Panc1 (cell line): ENCODE data around the gene RIC1. TPM values are rescaled to one million over a fixed set of nuclear protein-coding genes. Genes with fewer than 3 reads are reported as not detected.

Experiments
- ATAC-seq: fragments of 200-7000 bp; cut with Tn5 transposase; 2 replicates; pipeline ENCODE4 v1.9.1; 2020; ENCODE audit warnings: mild to moderate bottlenecking, moderate library complexity
- BruUV-seq: library from RNA; stranded (reverse); fragments of 400-500 nt; replicated peaks from 2 replicates; lab custom pipeline; 2021; lab: Mats Ljungman, UMichigan
- CTCF ChIA-PET: fragments of 300-600 bp; sonication (Branson Sonifier 250); formaldehyde crosslinking; loops from one replicate; lab custom pipeline; 2022; ENCODE audit warnings: antibody characterized with exemption; lab: Charles Lee
- POLR2A ChIA-PET: fragments of 300-600 bp; sonication (Branson Sonifier 250); formaldehyde crosslinking; loops from one replicate; lab custom pipeline; 2022; ENCODE audit warnings: antibody characterized with exemption; lab: Charles Lee
- DNase-seq: peaks from one replicate; pipeline ENCODE4 v3.0.0-alpha.2; 2010; ENCODE audit warnings: low read depth, low spot score
- H3K27ac ChIP-seq: 2 replicates; pipeline ENCODE4 v1.5.1; 2011; ENCODE audit warnings: mild to moderate bottlenecking, low read length, inconsistent platforms
- H3K27me3 ChIP-seq: fragments of 200-500 bp; sonication (Bioruptor generic); 2 replicates; pipeline ENCODE4 v1.6.0; 2014; ENCODE audit warnings: low read length, inconsistent platforms; ENCODE audit not compliant: control insufficient read depth, insufficient read depth
- H3K36me3 ChIP-seq: fragments of 200-500 bp; sonication (Bioruptor generic); 2 replicates; pipeline ENCODE4 v1.5.1; 2014; ENCODE audit warnings: inconsistent platforms, mild to moderate bottlenecking, low read length, moderate library complexity; ENCODE audit not compliant: control insufficient read depth, insufficient read depth
- H3K4me1 ChIP-seq: 2 replicates; pipeline ENCODE4 v1.5.1; 2011; ENCODE audit warnings: inconsistent platforms, mild to moderate bottlenecking, low read length, moderate library complexity; ENCODE audit not compliant: control insufficient read depth, insufficient read depth
- H3K4me3 ChIP-seq, 2 experiments: 2 replicates each; pipeline ENCODE4 v1.5.1; 2011 to 2012; ENCODE audit warnings: low read depth in 2 of 2, low read length in 2 of 2, mild to moderate bottlenecking in 2 of 2, inconsistent platforms in 1 of 2, moderate library complexity in 1 of 2
- H3K9me3 ChIP-seq: fragments of 200-500 bp; sonication (Bioruptor generic); 2 replicates; pipeline ENCODE4 v1.5.1; 2014; ENCODE audit warnings: low read depth, mild to moderate bottlenecking, inconsistent platforms, low read length, moderate library complexity; ENCODE audit not compliant: control insufficient read depth, insufficient read depth
- POLR2AphosphoS5 ChIP-seq: IDR thresholded peaks from 2 replicates; pipeline ENCODE4 v1.6.1; 2012; ENCODE audit warnings: mild to moderate bottlenecking, low read depth, low read length, moderate library complexity
- REST ChIP-seq, 2 experiments: IDR thresholded peaks; 2 replicates each; pipeline ENCODE4 v1.6.1; 2011 to 2012; ENCODE audit warnings: low read depth in 2 of 2, control low read depth in 1 of 2, low read length in 1 of 2, mild to moderate bottlenecking in 1 of 2, moderate library complexity in 1 of 2; ENCODE audit not compliant: insufficient read depth in 1 of 2
- SIN3A ChIP-seq: IDR thresholded peaks from 2 replicates; pipeline ENCODE4 v1.6.1; 2012; ENCODE audit warnings: low read depth, mild to moderate bottlenecking, low read length, moderate library complexity, borderline replicate concordance; ENCODE audit not compliant: insufficient read depth
- TCF7L2 ChIP-seq: IDR thresholded peaks from 2 replicates; pipeline ENCODE4 v1.6.1; 2011; ENCODE audit warnings: mild to moderate bottlenecking, low read depth, low read length, inconsistent platforms
- in situ Hi-C: cut with HindIII; loops from 2 replicates; pipeline ENCODE4 v1.10.0; 2016; ENCODE audit warnings: low sequenced_read_pairs, low pct_unique_long_range_greater_than_20kb
- intact Hi-C: fragments of 100-400 bp; cut with micrococcal nuclease; formaldehyde crosslinking; loops from one replicate; pipeline ENCODE4 v1.10.0; 2022; ENCODE audit not compliant: unreplicated experiment
- total RNA-seq: library from RNA; stranded (reverse); gene quantifications from one replicate; pipeline ENCODE4 v1.2.1, GENCODE V29; 2021; ENCODE audit not compliant: unreplicated experiment
- TF ChIP-seq, protein P1 (sequence below): fragments of 450-650 bp; IDR thresholded peaks from 2 replicates; pipeline ENCODE4 v1.5.1; 2017; ENCODE audit warnings: mild to moderate bottlenecking

RIC1 gene
- total RNA-seq, 1 experiment from 2014 or later: 7.0 TPM

- BruUV-seq: no TSS peak
- DNase-seq (no peak), ATAC-seq (no peak)
- POLR2A ChIA-PET: no interaction called here
- H3K27me3 ChIP-seq: no peaks in the 10 kb centered on the region
- TF ChIP-seq POLR2AphosphoS5: no peak
- TF ChIP-seq SIN3A: no peak
- no peaks in the 10 kb centered on the region for H3K36me3 ChIP-seq
- intact Hi-C loops (no loop called here), in situ Hi-C loops (no loop called here)
- CTCF ChIA-PET: no interaction called here
- no peaks in the 10 kb centered on the region for H3K4me1 ChIP-seq
- H3K4me3 ChIP-seq: no peak overlapping the region
- H3K9me3 ChIP-seq: no peaks in the 10 kb centered on the region
- no peak overlapping the region for H3K27ac ChIP-seq
These were observed 10.9 kb downstream of the RIC1 start for GRCh38 chr9:5639816-5640215.

DNA sequence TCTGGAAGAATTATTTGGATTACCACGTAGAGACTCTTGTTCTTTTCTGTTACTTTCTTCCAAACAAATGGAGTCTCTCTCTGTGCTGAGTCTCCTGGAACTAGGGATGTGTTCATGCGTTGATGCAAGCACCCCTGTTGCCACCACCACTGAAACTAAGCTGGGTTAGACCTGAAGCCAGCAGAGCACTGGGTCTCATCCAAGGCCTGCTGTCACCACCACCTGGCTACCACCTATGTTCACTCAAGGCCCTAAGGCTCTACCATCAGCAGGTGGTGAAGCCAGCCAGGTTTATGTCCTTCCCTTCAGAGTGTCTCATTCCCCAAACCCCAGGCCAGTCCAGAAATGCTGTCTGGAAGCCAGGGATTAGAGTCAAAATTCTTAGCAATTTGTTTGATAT, 13.3 kb downstream of the RIC1 start:
- Histone ChIP-seq H3K9me3 (no peaks in the 10 kb centered on the region), H3K4me3 (no peak overlapping the region), H3K36me3 (no peaks in the 10 kb centered on the region), H3K27me3 (no peaks in the 10 kb centered on the region), H3K4me1 (no peaks in the 10 kb centered on the region), H3K27ac (no peak overlapping the region)
- ChIA-PET POLR2A (no interaction called here), CTCF (no interaction called here)
- no peak for DNase-seq
- no peak for ATAC-seq
- BruUV-seq: no TSS peak
- in situ Hi-C loops (no loop called here), intact Hi-C loops (no loop called here)
- TF ChIP-seq TCF7L2: no peak
- TF ChIP-seq, protein P1, sequence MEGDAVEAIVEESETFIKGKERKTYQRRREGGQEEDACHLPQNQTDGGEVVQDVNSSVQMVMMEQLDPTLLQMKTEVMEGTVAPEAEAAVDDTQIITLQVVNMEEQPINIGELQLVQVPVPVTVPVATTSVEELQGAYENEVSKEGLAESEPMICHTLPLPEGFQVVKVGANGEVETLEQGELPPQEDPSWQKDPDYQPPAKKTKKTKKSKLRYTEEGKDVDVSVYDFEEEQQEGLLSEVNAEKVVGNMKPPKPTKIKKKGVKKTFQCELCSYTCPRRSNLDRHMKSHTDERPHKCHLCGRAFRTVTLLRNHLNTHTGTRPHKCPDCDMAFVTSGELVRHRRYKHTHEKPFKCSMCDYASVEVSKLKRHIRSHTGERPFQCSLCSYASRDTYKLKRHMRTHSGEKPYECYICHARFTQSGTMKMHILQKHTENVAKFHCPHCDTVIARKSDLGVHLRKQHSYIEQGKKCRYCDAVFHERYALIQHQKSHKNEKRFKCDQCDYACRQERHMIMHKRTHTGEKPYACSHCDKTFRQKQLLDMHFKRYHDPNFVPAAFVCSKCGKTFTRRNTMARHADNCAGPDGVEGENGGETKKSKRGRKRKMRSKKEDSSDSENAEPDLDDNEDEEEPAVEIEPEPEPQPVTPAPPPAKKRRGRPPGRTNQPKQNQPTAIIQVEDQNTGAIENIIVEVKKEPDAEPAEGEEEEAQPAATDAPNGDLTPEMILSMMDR: no peak
- no peak for TF ChIP-seq POLR2AphosphoS5
- TF ChIP-seq SIN3A: no peak
- TF ChIP-seq REST (IDR thresholded peaks at IDR 0.05; ENCODE audit: insufficient read depth in 1 of 2, low read depth in 2 of 2, low read length in 1 of 2): no peak

GRCh38 chr9:5643005-5643624, 14.2 kb downstream of the RIC1 start:
- CTCF ChIA-PET: no interaction called here
- ATAC-seq (no peak), DNase-seq (no peak)
- no TSS peak for BruUV-seq
- H3K4me3 ChIP-seq: no peak overlapping the region
- no peaks in the 10 kb centered on the region for H3K36me3 ChIP-seq
- intact Hi-C loops: no loop called here
- TF ChIP-seq REST (IDR thresholded peaks at IDR 0.05; ENCODE audit: insufficient read depth in 1 of 2, low read depth in 2 of 2, low read length in 1 of 2) (no peak), SIN3A (no peak), POLR2AphosphoS5 (no peak), TCF7L2 (no peak)
- TF ChIP-seq, protein P1: no peak
- no peaks in the 10 kb centered on the region for H3K9me3 ChIP-seq
- no peaks in the 10 kb centered on the region for H3K4me1 ChIP-seq
- no peaks in the 10 kb centered on the region for H3K27me3 ChIP-seq
- in situ Hi-C loops: no loop called here
- POLR2A ChIA-PET: no interaction called here
- no peak overlapping the region for H3K27ac ChIP-seq
